ENCODE results near the gene FOSL1. TPM values are rescaled to one million over a fixed set of nuclear protein-coding genes. Genes with fewer than 3 reads are reported as not detected.

The FOSL1 gene
- total RNA-seq (2014; rRNA removed; shearing (Covaris generic)) (0.88 TPM in 1 of 2 replicates, not detected in the other), total RNA-seq (2022) (0.52 TPM in 1 of 2 replicates, not detected in the other), Bru-seq, nascent RNA (percentile 27 among the genes with signal in this experiment), BruChase-seq, experiment 1, labeled RNA remaining after a 6-hour chase (percentile 31 among the genes with signal in this experiment), BruChase-seq, experiment 2, labeled RNA remaining after a 2-hour chase (percentile 34 among the genes with signal in this experiment)
- long read RNA-seq, partial matches to known transcripts, result 0 of 3 reads
- long read RNA-seq, other reads (novel, unspliced or antisense), result 3 of 3 reads

DNA sequence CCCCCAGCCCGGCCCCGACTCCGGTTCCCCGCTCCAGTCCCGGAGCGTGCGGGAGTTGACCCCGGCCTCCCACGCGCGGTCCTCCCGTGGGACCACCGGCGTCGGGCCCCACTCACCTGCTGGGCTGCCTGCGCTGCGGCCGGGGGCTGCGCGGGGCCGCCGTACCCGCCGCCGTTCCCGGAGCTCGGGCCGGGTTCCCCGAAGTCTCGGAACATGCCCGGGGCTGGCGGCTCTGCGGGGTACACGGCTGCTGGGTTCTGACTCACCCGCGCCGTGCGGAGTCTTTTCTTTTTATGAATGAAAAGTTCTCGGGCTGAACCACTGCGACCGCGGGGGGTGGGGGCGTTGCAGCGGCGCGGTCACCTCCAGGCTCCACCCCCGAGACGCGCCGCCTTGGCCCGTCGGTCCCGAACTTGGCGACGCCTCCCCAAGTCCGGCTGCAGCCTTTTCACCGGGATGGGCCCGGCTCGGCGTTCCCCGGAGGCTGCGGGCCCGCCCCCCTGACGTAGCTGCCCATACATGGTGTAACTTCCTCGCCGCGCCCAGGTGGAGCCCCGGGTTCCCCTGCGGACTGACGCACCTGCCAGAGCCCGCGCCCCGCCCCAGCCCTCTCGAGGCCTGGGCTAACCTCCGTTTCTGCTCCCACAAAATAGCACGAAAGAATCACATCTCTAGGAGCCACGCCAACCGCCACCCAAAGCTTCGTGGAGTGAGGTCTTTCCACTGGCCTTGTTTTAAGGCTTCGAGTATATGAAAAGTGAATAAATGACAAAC, at the start of gene FOSL1:
FOSL1 (minus strand) TSS at position 264 of the 774 bp plus-strand sequence; CDS start at position 215, 49 bp downstream.
- intact Hi-C loops (cut with micrococcal nuclease; ENCODE audit: unreplicated experiment), result loop anchor here (2.0 kb wide), 1 partner anchor 18 kb away; the partner anchor contains the start of genes C11orf68 and DRAP1
- CTCF ChIA-PET (ENCODE audit: unreplicated experiment), result no interaction called here
- H2AFZ ChIP-seq (ENCODE audit: low read length), result no peak within 1 kb of the TSS
- POLR2A ChIA-PET, result interaction anchor here (1.0 to 2.3 kb wide), 2 partner anchors 10 to 15 kb away, joined by 4 to 5 read pairs; partner anchors contain the start of gene CCDC85B
- H3K4me3 ChIP-seq (ENCODE audit: low read depth, low read length, poor library complexity, severe bottlenecking), result peak within 1 kb of the TSS; percentile 65
- no peaks in the 10 kb centered on the region for H4K20me1 ChIP-seq (ENCODE audit: insufficient read depth, low read length)
- H3K4me1 ChIP-seq (ENCODE audit: insufficient read depth, low read length, poor library complexity, severe bottlenecking), result peaks cover 20% of the 10 kb centered on the region
- H3K36me3 ChIP-seq (ENCODE audit: insufficient read depth, low read length), result no peaks in the 10 kb centered on the region
- H3K9me2 ChIP-seq (ENCODE audit: insufficient read depth, low read length), result no peaks in the 10 kb centered on the region
- TF ChIP-seq, protein P1, sequence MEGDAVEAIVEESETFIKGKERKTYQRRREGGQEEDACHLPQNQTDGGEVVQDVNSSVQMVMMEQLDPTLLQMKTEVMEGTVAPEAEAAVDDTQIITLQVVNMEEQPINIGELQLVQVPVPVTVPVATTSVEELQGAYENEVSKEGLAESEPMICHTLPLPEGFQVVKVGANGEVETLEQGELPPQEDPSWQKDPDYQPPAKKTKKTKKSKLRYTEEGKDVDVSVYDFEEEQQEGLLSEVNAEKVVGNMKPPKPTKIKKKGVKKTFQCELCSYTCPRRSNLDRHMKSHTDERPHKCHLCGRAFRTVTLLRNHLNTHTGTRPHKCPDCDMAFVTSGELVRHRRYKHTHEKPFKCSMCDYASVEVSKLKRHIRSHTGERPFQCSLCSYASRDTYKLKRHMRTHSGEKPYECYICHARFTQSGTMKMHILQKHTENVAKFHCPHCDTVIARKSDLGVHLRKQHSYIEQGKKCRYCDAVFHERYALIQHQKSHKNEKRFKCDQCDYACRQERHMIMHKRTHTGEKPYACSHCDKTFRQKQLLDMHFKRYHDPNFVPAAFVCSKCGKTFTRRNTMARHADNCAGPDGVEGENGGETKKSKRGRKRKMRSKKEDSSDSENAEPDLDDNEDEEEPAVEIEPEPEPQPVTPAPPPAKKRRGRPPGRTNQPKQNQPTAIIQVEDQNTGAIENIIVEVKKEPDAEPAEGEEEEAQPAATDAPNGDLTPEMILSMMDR (conservative IDR thresholded peaks at IDR 0.05; ENCODE audit: low read length), result no peak
- no peak for TF ChIP-seq EZH2phosphoT487 (IDR thresholded peaks at IDR 0.05; ENCODE audit: borderline replicate concordance, low read depth, low read length)
- H3K79me2 ChIP-seq (ENCODE audit: insufficient read depth, low read depth, low read length), result no peaks in the 10 kb centered on the region
- no peaks in the 10 kb centered on the region for H3K9me3 ChIP-seq (ENCODE audit: low read length)
- H3K4me2 ChIP-seq (ENCODE audit: low read length), result peak within 1 kb of the TSS; percentile 80
- H3K27ac ChIP-seq (ENCODE audit: low read depth, low read length, poor library complexity, severe bottlenecking), result no peak within 1 kb of the TSS
- BruUV-seq (replicated peaks), result no TSS peak
- DNase-seq (ENCODE audit: low spot score), result peak; percentile 68

DNA sequence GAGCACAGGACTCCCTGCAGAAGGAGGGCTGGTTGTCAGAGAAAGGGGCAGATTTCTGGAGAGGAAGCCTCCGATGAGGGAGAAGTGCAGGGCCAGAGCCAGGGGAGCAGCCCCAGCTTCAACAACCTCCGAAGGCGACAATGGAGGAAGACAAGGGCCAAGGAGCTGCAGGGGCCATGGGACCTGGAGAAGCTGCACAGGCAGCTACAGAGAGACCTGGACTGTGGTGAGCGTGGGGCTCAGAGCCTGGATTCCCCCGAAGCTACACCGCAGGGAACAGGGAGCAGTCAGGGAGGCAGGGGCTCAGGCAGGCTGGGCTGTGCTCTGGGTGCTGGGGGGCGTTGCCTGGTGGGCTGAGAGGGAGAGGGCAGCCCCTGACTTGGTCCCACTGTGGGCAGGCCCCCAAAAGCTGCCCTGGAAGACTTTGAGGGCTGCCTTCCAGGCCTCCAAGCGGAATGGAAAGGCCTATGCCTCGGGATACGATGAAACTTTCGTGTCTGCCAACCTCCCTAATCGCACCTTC, 47.5 kb upstream of the FOSL1 start:
- H3K4me2 ChIP-seq (ENCODE audit: low read length), result no peak overlapping the region

More for the DNA sequence above, 47.5 kb upstream of the FOSL1 start:
- intact Hi-C loops (cut with micrococcal nuclease; ENCODE audit: unreplicated experiment), result no loop called here
- no peak for DNase-seq (ENCODE audit: low spot score)
- Histone ChIP-seq H3K4me1 (ENCODE audit: insufficient read depth, low read length, poor library complexity, severe bottlenecking) (peaks cover 4% of the 10 kb centered on the region), H3K4me3 (ENCODE audit: low read depth, low read length, poor library complexity, severe bottlenecking) (no peak overlapping the region), H4K20me1 (ENCODE audit: insufficient read depth, low read length) (no peaks in the 10 kb centered on the region), H3K36me3 (ENCODE audit: insufficient read depth, low read length) (no peaks in the 10 kb centered on the region), H3K79me2 (ENCODE audit: insufficient read depth, low read depth, low read length) (no peaks in the 10 kb centered on the region), H3K27ac (ENCODE audit: low read depth, low read length, poor library complexity, severe bottlenecking) (no peak overlapping the region), H3K9me3 (ENCODE audit: low read length) (no peaks in the 10 kb centered on the region), H3K9me2 (ENCODE audit: insufficient read depth, low read length) (no peaks in the 10 kb centered on the region), H2AFZ (ENCODE audit: low read length) (no peak overlapping the region)
- ChIA-PET POLR2A (interaction anchor here (0.7 kb wide), 1 partner anchor 12 kb away, joined by 3 read pairs; no protein-coding TSS in a partner anchor), CTCF (ENCODE audit: unreplicated experiment) (no interaction called here)
- BruUV-seq (replicated peaks), result no TSS peak
- TF ChIP-seq, protein P1 (conservative IDR thresholded peaks at IDR 0.05; ENCODE audit: low read length), result no peak
- no peak for TF ChIP-seq EZH2phosphoT487 (IDR thresholded peaks at IDR 0.05; ENCODE audit: borderline replicate concordance, low read depth, low read length)

Data from OCI-LY7 (cell line).